ENCODE results near the gene NLRP2B.
"Not testable (repeated sequence)": the region's sequence is repeated elsewhere in the genome, so short reads cannot be mapped to it uniquely, and the experiment has no call there.

The NLRP2B gene
- 0 reads per million in 3 donors for total RNA-seq

DNA sequence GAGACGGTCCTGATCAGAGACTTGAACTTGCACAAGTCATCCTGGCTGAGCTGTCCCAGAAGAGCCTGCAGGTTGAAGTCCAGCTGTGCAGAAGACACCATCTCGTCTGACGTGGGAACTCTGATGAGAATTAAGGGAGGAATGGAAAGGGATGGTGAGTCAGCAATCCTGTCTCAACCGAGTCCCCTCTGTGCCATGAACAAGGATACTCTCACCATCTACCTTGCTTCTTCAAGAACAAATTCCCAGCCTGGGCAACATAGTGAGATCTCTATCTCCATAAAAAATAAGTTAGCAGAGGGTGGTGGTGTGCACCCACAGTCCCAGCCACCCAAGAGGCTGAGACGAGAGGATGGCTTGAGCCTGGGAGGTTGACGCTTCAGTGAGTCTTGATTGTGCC, at the start of gene NLRP2B:
Gene NLRP2B (minus strand): TSS at position 101 of the 400 bp plus-strand sequence.
- no peaks in the 10 kb centered on the region for H3K27me3 ChIP-seq (replicated peaks; ENCODE audit: control insufficient read depth, insufficient read depth, low read length, poor library complexity, severe bottlenecking)
- H3K4me1 ChIP-seq (ENCODE audit: control insufficient read depth, insufficient read depth, low read length, poor library complexity, severe bottlenecking) = no peaks in the 10 kb centered on the region
- H3K36me3 ChIP-seq (ENCODE audit: control insufficient read depth, insufficient read depth, low read length) = no peaks in the 10 kb centered on the region
- H3K9me3 ChIP-seq (ENCODE audit: control insufficient read depth, low read length) = no peaks in the 10 kb centered on the region
- DNase-seq = no peak
- no peak within 1 kb of the TSS for H3K4me3 ChIP-seq (ENCODE audit: insufficient read depth, low read depth, low read length, poor library complexity, severe bottlenecking)
- no peak within 1 kb of the TSS for H3K27ac ChIP-seq (ENCODE audit: insufficient read depth, low read length, poor library complexity, severe bottlenecking)

DNA sequence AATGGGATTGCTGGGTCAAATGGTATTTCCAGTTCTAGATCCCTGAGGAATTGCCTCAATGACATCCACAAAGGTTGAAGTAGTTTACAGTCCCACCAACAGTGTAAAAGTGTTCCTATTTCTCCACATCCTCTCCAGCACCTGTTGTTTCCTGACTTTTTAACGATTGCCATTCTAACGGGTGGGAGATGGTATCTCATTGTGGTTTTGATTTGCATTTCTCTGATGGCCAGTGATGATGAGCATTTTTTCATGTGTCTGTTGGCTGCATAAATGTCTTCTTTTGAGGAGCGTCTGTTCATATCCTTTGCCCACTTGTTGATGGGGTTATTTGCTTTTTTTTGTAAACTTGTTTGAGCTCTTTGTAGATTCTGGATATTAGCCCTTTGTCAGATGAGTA, 45.9 kb upstream of the NLRP2B start:
- not testable (repeated sequence) for H3K4me3 ChIP-seq (ENCODE audit: insufficient read depth, low read depth, low read length, poor library complexity, severe bottlenecking); DNase-seq; H3K9me3 ChIP-seq (ENCODE audit: control insufficient read depth, low read length); H3K27ac ChIP-seq (ENCODE audit: insufficient read depth, low read length, poor library complexity, severe bottlenecking); H3K36me3 ChIP-seq (ENCODE audit: control insufficient read depth, insufficient read depth, low read length); H3K4me1 ChIP-seq (ENCODE audit: control insufficient read depth, insufficient read depth, low read length, poor library complexity, severe bottlenecking); H3K27me3 ChIP-seq (replicated peaks; ENCODE audit: control insufficient read depth, insufficient read depth, low read length, poor library complexity, severe bottlenecking)

DNA sequence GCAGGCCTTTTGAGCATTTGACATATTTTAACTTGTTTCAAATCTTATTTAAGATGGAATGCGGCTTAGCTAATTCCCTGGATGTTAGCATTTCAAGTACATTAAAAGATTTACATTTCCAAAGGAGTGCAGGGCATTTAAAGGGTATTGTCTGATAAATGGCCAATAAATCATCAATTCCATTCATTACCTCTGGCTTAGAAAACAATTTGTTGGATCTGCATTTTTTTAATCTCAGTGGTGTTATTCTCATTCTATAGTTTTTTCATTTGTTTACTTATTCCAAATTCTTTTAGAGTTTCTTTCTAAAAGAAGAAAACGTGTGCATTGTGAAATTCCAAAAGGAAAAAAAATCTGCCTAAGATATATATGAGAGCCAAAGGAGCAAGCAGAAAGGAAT, 1.3 kb upstream of the NLRP2B start:
- Histone ChIP-seq H3K4me1 (ENCODE audit: control insufficient read depth, insufficient read depth, low read length, poor library complexity, severe bottlenecking) (no peaks in the 10 kb centered on the region), H3K27ac (ENCODE audit: insufficient read depth, low read length, poor library complexity, severe bottlenecking) (no peak overlapping the region), H3K4me3 (ENCODE audit: insufficient read depth, low read depth, low read length, poor library complexity, severe bottlenecking) (no peak overlapping the region), H3K9me3 (ENCODE audit: control insufficient read depth, low read length) (no peaks in the 10 kb centered on the region), H3K27me3 (replicated peaks; ENCODE audit: control insufficient read depth, insufficient read depth, low read length, poor library complexity, severe bottlenecking) (no peaks in the 10 kb centered on the region), H3K36me3 (ENCODE audit: control insufficient read depth, insufficient read depth, low read length) (no peaks in the 10 kb centered on the region)
- no peak for DNase-seq

DNA sequence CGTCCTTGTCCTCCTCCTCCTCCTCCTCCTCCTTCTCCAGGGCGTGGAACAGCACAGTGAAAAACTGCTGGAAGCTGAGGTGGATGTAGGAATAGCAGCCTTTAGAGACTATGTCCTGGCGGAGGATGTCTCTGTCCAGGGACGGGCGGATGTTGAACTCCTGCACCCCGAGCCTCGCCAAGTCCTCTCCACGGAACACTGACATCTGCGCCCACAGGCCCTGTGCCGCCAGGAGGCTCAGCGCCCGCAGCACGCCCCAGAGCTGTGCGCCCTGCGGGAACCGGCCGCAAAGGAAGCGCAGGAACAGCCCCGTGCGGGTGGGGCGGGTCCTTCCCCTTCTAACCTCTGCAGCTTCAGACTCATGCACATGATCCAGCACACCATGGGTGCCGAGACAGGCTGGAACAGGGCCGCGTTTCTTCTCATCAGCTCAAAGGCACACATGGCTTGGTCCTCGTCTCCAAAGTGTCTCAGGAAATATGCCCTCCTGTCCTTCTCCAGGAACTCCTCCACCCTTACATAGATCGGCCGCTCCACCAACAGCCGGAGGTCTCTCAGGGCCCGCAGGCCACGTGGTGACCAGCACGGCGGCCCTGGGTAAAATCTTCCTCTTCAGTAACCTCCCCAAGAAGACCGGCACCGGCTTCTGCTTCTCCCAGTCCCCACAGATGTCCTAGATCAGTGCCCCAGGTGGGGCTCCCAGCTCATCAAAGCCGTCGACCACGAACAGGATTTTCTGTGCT, 1.2 kb downstream of the NLRP2B start:
- Histone ChIP-seq H3K36me3 (ENCODE audit: control insufficient read depth, insufficient read depth, low read length) (no peaks in the 10 kb centered on the region), H3K27me3 (replicated peaks; ENCODE audit: control insufficient read depth, insufficient read depth, low read length, poor library complexity, severe bottlenecking) (no peaks in the 10 kb centered on the region), H3K27ac (ENCODE audit: insufficient read depth, low read length, poor library complexity, severe bottlenecking) (no peak overlapping the region)

DNA sequence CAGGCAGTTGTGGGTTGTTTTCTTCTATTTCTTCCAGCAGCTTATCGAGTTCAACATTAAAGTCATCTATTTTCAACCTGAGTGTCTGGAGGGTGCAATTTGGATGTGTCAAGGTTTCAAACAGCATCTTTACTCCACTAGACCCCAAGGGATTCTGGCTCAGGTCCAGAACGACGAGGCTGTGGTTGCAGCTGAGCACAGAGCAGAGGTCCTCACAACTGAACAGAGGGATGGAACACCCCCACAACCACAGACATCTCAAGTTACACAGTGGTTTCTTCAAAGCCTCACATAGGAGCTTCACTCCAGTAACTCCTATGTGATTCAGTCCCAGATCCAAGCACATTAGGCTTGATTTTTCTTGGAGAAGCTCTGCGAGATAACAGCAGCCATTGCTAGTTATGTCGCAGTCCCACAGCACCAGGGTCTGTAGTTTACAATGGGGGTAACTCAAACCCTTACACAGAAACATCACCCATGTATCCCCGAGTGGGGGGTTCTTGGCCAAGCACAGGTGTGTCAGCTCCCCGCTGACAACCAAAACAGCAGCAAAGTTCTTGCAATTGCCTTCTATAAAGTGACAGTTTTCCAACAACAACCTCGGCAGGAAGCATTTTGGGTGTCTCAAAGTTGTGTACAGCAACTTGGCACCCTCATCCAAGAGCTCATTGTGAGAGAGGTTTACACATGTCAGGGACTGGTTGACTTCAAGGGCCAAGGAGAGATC, 2.8 kb downstream of the NLRP2B start:
- Histone ChIP-seq H3K4me1 (ENCODE audit: control insufficient read depth, insufficient read depth, low read length, poor library complexity, severe bottlenecking) (no peaks in the 10 kb centered on the region), H3K27me3 (replicated peaks; ENCODE audit: control insufficient read depth, insufficient read depth, low read length, poor library complexity, severe bottlenecking) (no peaks in the 10 kb centered on the region), H3K4me3 (ENCODE audit: insufficient read depth, low read depth, low read length, poor library complexity, severe bottlenecking) (no peak overlapping the region), H3K9me3 (ENCODE audit: control insufficient read depth, low read length) (no peaks in the 10 kb centered on the region), H3K36me3 (ENCODE audit: control insufficient read depth, insufficient read depth, low read length) (no peaks in the 10 kb centered on the region), H3K27ac (ENCODE audit: insufficient read depth, low read length, poor library complexity, severe bottlenecking) (no peak overlapping the region)
- no peak for DNase-seq

More for the DNA sequence above, 1.2 kb downstream of the NLRP2B start:
- H3K4me1 ChIP-seq (ENCODE audit: control insufficient read depth, insufficient read depth, low read length, poor library complexity, severe bottlenecking) = no peaks in the 10 kb centered on the region
- DNase-seq = no peak
- H3K9me3 ChIP-seq (ENCODE audit: control insufficient read depth, low read length) = no peaks in the 10 kb centered on the region
- H3K4me3 ChIP-seq (ENCODE audit: insufficient read depth, low read depth, low read length, poor library complexity, severe bottlenecking) = no peak overlapping the region

DNA sequence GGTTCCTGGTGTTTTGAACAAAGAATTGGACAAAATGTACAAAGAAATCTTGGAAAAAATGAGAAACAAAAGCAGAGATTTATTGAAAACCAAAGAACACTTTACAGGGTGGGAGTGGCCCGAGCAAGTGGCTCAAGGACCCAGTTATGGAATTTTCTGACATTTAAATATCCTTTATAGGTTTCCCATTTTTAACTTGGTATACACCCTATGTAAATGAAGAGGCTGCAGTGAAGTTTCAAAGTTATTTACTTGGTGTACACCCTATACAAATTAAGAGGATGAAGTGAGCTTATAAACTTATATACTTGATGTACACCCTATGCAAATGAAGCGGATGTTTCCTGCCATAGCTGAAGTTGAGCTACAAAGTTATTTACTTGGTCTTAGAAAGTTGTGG, 4.7 kb downstream of the NLRP2B start:
- no peak overlapping the region for H3K27ac ChIP-seq (ENCODE audit: insufficient read depth, low read length, poor library complexity, severe bottlenecking)
- no peaks in the 10 kb centered on the region for H3K36me3 ChIP-seq (ENCODE audit: control insufficient read depth, insufficient read depth, low read length)
- no peaks in the 10 kb centered on the region for H3K9me3 ChIP-seq (ENCODE audit: control insufficient read depth, low read length)
- no peak overlapping the region for H3K4me3 ChIP-seq (ENCODE audit: insufficient read depth, low read depth, low read length, poor library complexity, severe bottlenecking)
- no peak for DNase-seq
- no peaks in the 10 kb centered on the region for H3K4me1 ChIP-seq (ENCODE audit: control insufficient read depth, insufficient read depth, low read length, poor library complexity, severe bottlenecking)
- no peaks in the 10 kb centered on the region for H3K27me3 ChIP-seq (replicated peaks; ENCODE audit: control insufficient read depth, insufficient read depth, low read length, poor library complexity, severe bottlenecking)

DNA sequence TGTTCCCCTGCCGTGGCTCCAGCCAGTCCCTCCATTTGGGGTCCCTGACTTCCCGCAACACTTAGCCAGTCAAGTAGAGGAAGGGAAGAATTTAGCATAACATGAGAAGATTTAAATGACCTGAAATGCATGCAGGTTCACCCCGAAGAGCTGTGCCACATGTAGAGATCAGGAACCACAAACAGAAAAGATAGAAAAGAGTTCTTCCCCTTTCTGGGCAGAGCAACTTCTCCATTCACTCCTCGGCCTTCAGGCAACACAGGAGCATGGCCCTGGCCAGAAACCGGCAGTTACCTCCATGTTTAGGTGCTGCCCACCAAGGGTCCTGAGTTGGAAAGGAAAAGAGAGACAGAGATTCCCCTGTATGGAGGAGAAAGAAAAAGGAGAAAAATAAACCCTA, 5.2 kb downstream of the NLRP2B start:
- H3K4me1 ChIP-seq (ENCODE audit: control insufficient read depth, insufficient read depth, low read length, poor library complexity, severe bottlenecking) = no peaks in the 10 kb centered on the region
- no peaks in the 10 kb centered on the region for H3K27me3 ChIP-seq (replicated peaks; ENCODE audit: control insufficient read depth, insufficient read depth, low read length, poor library complexity, severe bottlenecking)
- no peak for DNase-seq
- H3K9me3 ChIP-seq (ENCODE audit: control insufficient read depth, low read length) = no peaks in the 10 kb centered on the region
- no peak overlapping the region for H3K4me3 ChIP-seq (ENCODE audit: insufficient read depth, low read depth, low read length, poor library complexity, severe bottlenecking)
- no peaks in the 10 kb centered on the region for H3K36me3 ChIP-seq (ENCODE audit: control insufficient read depth, insufficient read depth, low read length)
- H3K27ac ChIP-seq (ENCODE audit: insufficient read depth, low read length, poor library complexity, severe bottlenecking) = no peak overlapping the region

DNA sequence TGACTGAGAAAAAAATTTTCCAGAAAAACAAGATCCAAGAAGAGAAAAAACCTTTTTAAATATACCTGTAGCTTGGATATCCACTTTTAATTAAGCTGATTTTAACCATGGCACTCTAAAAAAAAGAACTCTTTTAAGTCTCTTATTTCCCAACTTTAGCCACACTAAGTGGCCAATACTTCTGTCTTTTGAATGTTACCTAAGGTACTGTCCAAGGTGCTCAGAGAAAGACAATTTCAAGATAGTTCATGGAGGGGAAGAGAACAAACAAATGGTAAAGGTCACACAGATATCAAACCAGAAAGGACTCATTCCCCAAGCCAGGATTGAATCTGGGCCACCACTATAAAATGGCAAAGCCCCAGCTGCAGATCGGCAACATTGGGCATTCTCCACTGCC, 10.1 kb downstream of the NLRP2B start:
- Histone ChIP-seq H3K27me3 (replicated peaks; ENCODE audit: control insufficient read depth, insufficient read depth, low read length, poor library complexity, severe bottlenecking) (no peaks in the 10 kb centered on the region), H3K36me3 (ENCODE audit: control insufficient read depth, insufficient read depth, low read length) (no peaks in the 10 kb centered on the region), H3K9me3 (ENCODE audit: control insufficient read depth, low read length) (no peaks in the 10 kb centered on the region), H3K27ac (ENCODE audit: insufficient read depth, low read length, poor library complexity, severe bottlenecking) (no peak overlapping the region), H3K4me3 (ENCODE audit: insufficient read depth, low read depth, low read length, poor library complexity, severe bottlenecking) (no peak overlapping the region), H3K4me1 (ENCODE audit: control insufficient read depth, insufficient read depth, low read length, poor library complexity, severe bottlenecking) (no peaks in the 10 kb centered on the region)
- DNase-seq = no peak

DNA sequence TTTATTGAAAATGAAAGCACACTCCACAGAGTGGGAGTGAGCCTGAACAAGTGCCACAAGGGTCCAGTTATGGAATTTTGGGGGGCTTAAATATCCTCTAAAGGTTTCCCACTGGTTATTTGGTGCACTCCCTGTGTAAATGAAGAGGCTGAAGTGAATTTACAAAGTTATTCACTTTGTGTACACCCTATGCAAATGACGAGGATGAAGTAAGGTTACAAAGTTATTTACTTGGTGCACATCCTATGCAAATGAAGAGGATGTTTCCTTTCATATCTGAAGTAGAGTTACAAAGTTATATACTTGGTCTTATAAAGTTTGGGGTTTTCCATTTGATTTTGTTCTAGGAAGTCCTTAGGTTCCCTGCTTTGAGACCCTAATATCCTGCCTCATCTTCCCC, 13.1 kb downstream of the NLRP2B start:
- H3K27me3 ChIP-seq (replicated peaks; ENCODE audit: control insufficient read depth, insufficient read depth, low read length, poor library complexity, severe bottlenecking) = no peaks in the 10 kb centered on the region
- H3K4me3 ChIP-seq (ENCODE audit: insufficient read depth, low read depth, low read length, poor library complexity, severe bottlenecking) = no peak overlapping the region
- no peak for DNase-seq
- H3K36me3 ChIP-seq (ENCODE audit: control insufficient read depth, insufficient read depth, low read length) = no peaks in the 10 kb centered on the region
- no peaks in the 10 kb centered on the region for H3K4me1 ChIP-seq (ENCODE audit: control insufficient read depth, insufficient read depth, low read length, poor library complexity, severe bottlenecking)
- no peaks in the 10 kb centered on the region for H3K9me3 ChIP-seq (ENCODE audit: control insufficient read depth, low read length)
- H3K27ac ChIP-seq (ENCODE audit: insufficient read depth, low read length, poor library complexity, severe bottlenecking) = no peak overlapping the region

DNA sequence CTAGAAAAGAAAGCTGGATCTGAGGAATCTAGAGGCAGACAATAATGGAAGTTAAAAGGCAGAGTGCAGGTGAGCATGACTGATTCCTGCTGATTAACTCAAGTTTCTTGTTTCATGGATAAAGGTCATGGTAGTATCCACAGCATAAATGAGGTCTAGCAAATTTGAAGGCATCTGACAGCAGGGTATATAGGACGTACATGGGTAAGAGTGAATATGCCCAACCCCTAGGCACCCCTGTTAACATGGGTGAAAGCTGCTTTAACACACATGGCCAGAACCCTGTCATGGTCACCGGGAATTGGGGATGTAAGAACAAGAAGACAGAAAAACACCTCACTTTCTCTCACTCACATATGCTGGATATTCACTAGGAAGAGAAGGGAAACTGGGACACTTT, 25.0 kb downstream of the NLRP2B start:
- H3K27me3 ChIP-seq (replicated peaks; ENCODE audit: control insufficient read depth, insufficient read depth, low read length, poor library complexity, severe bottlenecking) = no peaks in the 10 kb centered on the region
- no peaks in the 10 kb centered on the region for H3K36me3 ChIP-seq (ENCODE audit: control insufficient read depth, insufficient read depth, low read length)
- no peak for DNase-seq
- H3K4me3 ChIP-seq (ENCODE audit: insufficient read depth, low read depth, low read length, poor library complexity, severe bottlenecking) = no peak overlapping the region
- no peaks in the 10 kb centered on the region for H3K9me3 ChIP-seq (ENCODE audit: control insufficient read depth, low read length)
- H3K27ac ChIP-seq (ENCODE audit: insufficient read depth, low read length, poor library complexity, severe bottlenecking) = no peak overlapping the region
- no peaks in the 10 kb centered on the region for H3K4me1 ChIP-seq (ENCODE audit: control insufficient read depth, insufficient read depth, low read length, poor library complexity, severe bottlenecking)

Measured in effector memory CD4-positive, alpha-beta T cell (primary cell).